SK-N-SH treated with all-trans-retinoic acid at 6 μM for 48 hours (cell line): ENCODE measurements around the gene KIAA1671.

Experiments used
- ATAC-seq: fragments of 200-7000 bp; cut with Tn5 transposase; 3 replicates; pipeline ENCODE4 v1.9.1; 2020; ENCODE audit warnings: mild to moderate bottlenecking, moderate library complexity
- ARNTL ChIP-seq: fragments of 450-650 bp; formaldehyde crosslinking; IDR thresholded peaks from 2 replicates; pipeline ENCODE4 v1.5.0; 2020; ENCODE audit warnings: low read depth, mild to moderate bottlenecking, moderate library complexity, borderline replicate concordance
- BACH2 ChIP-seq: fragments of 250-450 bp; sonication (Bioruptor Pico); IDR thresholded peaks from 2 replicates; pipeline ENCODE4 v1.9.0; 2021; ENCODE audit warnings: mild to moderate bottlenecking, borderline replicate concordance
- CSDC2 ChIP-seq: fragments of 250-450 bp; sonication (Bioruptor Pico); IDR thresholded peaks from 2 replicates; pipeline ENCODE4 v1.5.0; 2020; ENCODE audit warnings: mild to moderate bottlenecking, moderate library complexity
- ESRRG ChIP-seq: fragments of 250-450 bp; sonication (Bioruptor Pico); IDR thresholded peaks from 2 replicates; pipeline ENCODE4 v1.6.1; 2021; ENCODE audit warnings: mild to moderate bottlenecking
- GLIS3 ChIP-seq: fragments of 250-450 bp; sonication (Bioruptor Pico); IDR thresholded peaks from 2 replicates; pipeline ENCODE4 v1.5.0; 2020; ENCODE audit warnings: mild to moderate bottlenecking, moderate library complexity
- ISL1 ChIP-seq: fragments of 250-450 bp; sonication (Bioruptor Pico); IDR thresholded peaks from 2 replicates; pipeline ENCODE4 v2.1.2; 2022; ENCODE audit warnings: mild to moderate bottlenecking, moderate library complexity
- OSR1 ChIP-seq: fragments of 250-450 bp; sonication (Bioruptor Pico); IDR thresholded peaks from 2 replicates; pipeline ENCODE4 v1.8.0; 2022; ENCODE audit warnings: moderate library complexity, mild to moderate bottlenecking, inconsistent platforms
- PPARA ChIP-seq: fragments of 250-450 bp; sonication (Bioruptor Pico); IDR thresholded peaks from 2 replicates; pipeline ENCODE4 v1.5.0; 2020; ENCODE audit warnings: mild to moderate bottlenecking, borderline replicate concordance
- RARB ChIP-seq: fragments of 250-450 bp; sonication (Bioruptor Pico); IDR thresholded peaks from 2 replicates; pipeline ENCODE4 v1.8.0; 2021; ENCODE audit warnings: mild to moderate bottlenecking, moderate library complexity
- SNAI2 ChIP-seq: fragments of 250-450 bp; sonication (Bioruptor Pico); IDR thresholded peaks from 2 replicates; pipeline ENCODE4 v1.5.0; 2020; ENCODE audit warnings: mild to moderate bottlenecking, moderate library complexity
- TCF4 ChIP-seq: fragments of 250-450 bp; sonication (Bioruptor Pico); IDR thresholded peaks from 2 replicates; pipeline ENCODE4 v1.8.0; 2021; ENCODE audit warnings: mild to moderate bottlenecking, moderate library complexity, borderline replicate concordance
- TOX ChIP-seq: fragments of 250-450 bp; sonication (Bioruptor Pico); IDR thresholded peaks from 2 replicates; pipeline ENCODE4 v1.8.0; 2021; ENCODE audit warnings: mild to moderate bottlenecking, moderate library complexity, borderline replicate concordance
- ZFP3 ChIP-seq: fragments of 250-450 bp; sonication (Bioruptor Pico); IDR thresholded peaks from 2 replicates; pipeline ENCODE4 v1.5.0; 2020; ENCODE audit warnings: mild to moderate bottlenecking, moderate library complexity
- ZNF565 ChIP-seq: fragments of 450-650 bp; formaldehyde crosslinking; conservative IDR thresholded peaks from 2 replicates; pipeline ENCODE4 v1.5.0; 2020; ENCODE audit warnings: low read depth, mild to moderate bottlenecking, moderate library complexity
- ZNF70 ChIP-seq: fragments of 450-650 bp; formaldehyde crosslinking; IDR thresholded peaks from 2 replicates; pipeline ENCODE4 v1.5.0; 2020; ENCODE audit warnings: mild to moderate bottlenecking, moderate library complexity
- TF ChIP-seq, protein P1 (sequence below): fragments of 250-450 bp; sonication (Bioruptor Pico); IDR thresholded peaks from 2 replicates; pipeline ENCODE4 v1.5.1; 2020; ENCODE audit warnings: low read depth, mild to moderate bottlenecking, moderate library complexity
- TF ChIP-seq, protein P2 (sequence below): fragments of 250-450 bp; sonication (Bioruptor Pico); IDR thresholded peaks from 2 replicates; pipeline ENCODE4 v1.8.0; 2020; ENCODE audit warnings: mild to moderate bottlenecking, moderate library complexity, borderline replicate concordance
- TF ChIP-seq, protein P3 (sequence below): fragments of 250-450 bp; sonication (Bioruptor Pico); IDR thresholded peaks from 2 replicates; pipeline ENCODE4 v1.5.0; 2020; ENCODE audit warnings: mild to moderate bottlenecking, moderate library complexity
- TF ChIP-seq, protein P4 (sequence below): fragments of 250-450 bp; sonication (Bioruptor Pico); IDR thresholded peaks from 2 replicates; pipeline ENCODE4 v1.8.0; 2021; ENCODE audit warnings: low read depth, mild to moderate bottlenecking, moderate library complexity, borderline replicate concordance
- TF ChIP-seq, protein P5 (sequence below): fragments of 250-450 bp; sonication (Bioruptor Pico); IDR thresholded peaks from 2 replicates; pipeline ENCODE4 v1.5.1; 2021; ENCODE audit warnings: mild to moderate bottlenecking, moderate library complexity

The KIAA1671 gene

DNA sequence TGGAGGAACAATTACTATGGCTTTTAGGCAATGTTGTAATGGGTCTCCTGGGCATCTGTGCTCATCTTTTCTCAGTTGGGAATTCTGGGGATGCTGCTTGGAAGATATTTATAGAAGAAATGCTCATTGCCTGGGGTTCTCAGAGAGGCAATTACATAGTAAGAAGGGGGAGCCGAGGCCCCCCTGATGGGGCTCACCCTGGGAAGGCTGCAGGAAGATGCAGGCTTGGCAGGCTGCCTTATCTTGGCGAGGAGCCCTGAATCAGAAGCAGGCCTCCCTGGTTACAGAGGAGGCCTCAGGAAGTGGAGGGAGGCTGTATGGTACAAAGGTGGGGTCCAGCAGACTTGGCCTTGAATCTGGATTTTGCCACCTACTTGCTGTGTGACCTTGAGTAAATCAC is 186.5 kb downstream of the KIAA1671 start:
- TF ChIP-seq CSDC2 (CRISPR knock-in tag) (no peak), ISL1 (CRISPR knock-in tag) (0 out of 2 replicates have a peak, but pooled peaks have one; percentile 7)
- TF ChIP-seq, all 23 proteins: peak for 1

DNA sequence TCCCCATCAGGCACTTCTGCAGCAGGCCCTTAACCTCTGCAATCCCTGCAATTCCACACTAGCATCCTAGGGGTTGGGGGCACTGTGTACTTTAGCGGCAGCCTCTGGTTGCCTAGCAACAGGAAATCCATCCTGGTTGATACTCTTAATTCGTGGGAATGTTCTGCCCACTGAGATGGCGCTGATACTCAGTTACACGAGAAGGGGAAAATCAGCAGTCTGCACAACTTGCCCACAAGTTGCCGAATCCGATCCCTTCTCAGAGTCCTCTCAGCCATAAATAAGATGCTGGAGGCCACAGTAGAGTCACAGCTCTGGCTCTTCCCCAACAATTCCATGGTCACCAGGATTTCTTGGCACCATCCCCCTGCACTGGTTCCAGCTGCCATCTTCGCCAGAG is 189.6 kb downstream of the KIAA1671 start:
- ATAC-seq, result no peak
- TF ChIP-seq, protein P1, sequence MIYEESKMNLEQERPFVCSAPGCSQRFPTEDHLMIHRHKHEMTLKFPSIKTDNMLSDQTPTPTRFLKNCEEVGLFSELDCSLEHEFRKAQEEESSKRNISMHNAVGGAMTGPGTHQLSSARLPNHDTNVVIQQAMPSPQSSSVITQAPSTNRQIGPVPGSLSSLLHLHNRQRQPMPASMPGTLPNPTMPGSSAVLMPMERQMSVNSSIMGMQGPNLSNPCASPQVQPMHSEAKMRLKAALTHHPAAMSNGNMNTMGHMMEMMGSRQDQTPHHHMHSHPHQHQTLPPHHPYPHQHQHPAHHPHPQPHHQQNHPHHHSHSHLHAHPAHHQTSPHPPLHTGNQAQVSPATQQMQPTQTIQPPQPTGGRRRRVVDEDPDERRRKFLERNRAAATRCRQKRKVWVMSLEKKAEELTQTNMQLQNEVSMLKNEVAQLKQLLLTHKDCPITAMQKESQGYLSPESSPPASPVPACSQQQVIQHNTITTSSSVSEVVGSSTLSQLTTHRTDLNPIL (CRISPR knock-in tag), result no peak
- TF ChIP-seq TOX (CRISPR knock-in tag) (no peak), CSDC2 (CRISPR knock-in tag) (no peak), ZNF70 (CRISPR knock-in tag) (no peak), BACH2 (CRISPR knock-in tag) (no peak), ZFP3 (CRISPR knock-in tag) (no peak), ESRRG (CRISPR knock-in tag) (no peak), ZNF565 (CRISPR knock-in tag) (no peak), ISL1 (CRISPR knock-in tag) (no peak), PPARA (no peak), ARNTL (CRISPR knock-in tag) (no peak), GLIS3 (CRISPR knock-in tag) (no peak), TCF4 (CRISPR knock-in tag) (no peak), OSR1 (CRISPR knock-in tag) (no peak), SNAI2 (CRISPR knock-in tag) (no peak)
- TF ChIP-seq, protein P2, sequence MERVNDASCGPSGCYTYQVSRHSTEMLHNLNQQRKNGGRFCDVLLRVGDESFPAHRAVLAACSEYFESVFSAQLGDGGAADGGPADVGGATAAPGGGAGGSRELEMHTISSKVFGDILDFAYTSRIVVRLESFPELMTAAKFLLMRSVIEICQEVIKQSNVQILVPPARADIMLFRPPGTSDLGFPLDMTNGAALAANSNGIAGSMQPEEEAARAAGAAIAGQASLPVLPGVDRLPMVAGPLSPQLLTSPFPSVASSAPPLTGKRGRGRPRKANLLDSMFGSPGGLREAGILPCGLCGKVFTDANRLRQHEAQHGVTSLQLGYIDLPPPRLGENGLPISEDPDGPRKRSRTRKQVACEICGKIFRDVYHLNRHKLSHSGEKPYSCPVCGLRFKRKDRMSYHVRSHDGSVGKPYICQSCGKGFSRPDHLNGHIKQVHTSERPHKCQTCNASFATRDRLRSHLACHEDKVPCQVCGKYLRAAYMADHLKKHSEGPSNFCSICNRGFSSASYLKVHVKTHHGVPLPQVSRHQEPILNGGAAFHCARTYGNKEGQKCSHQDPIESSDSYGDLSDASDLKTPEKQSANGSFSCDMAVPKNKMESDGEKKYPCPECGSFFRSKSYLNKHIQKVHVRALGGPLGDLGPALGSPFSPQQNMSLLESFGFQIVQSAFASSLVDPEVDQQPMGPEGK, result no peak
- TF ChIP-seq, protein P3, sequence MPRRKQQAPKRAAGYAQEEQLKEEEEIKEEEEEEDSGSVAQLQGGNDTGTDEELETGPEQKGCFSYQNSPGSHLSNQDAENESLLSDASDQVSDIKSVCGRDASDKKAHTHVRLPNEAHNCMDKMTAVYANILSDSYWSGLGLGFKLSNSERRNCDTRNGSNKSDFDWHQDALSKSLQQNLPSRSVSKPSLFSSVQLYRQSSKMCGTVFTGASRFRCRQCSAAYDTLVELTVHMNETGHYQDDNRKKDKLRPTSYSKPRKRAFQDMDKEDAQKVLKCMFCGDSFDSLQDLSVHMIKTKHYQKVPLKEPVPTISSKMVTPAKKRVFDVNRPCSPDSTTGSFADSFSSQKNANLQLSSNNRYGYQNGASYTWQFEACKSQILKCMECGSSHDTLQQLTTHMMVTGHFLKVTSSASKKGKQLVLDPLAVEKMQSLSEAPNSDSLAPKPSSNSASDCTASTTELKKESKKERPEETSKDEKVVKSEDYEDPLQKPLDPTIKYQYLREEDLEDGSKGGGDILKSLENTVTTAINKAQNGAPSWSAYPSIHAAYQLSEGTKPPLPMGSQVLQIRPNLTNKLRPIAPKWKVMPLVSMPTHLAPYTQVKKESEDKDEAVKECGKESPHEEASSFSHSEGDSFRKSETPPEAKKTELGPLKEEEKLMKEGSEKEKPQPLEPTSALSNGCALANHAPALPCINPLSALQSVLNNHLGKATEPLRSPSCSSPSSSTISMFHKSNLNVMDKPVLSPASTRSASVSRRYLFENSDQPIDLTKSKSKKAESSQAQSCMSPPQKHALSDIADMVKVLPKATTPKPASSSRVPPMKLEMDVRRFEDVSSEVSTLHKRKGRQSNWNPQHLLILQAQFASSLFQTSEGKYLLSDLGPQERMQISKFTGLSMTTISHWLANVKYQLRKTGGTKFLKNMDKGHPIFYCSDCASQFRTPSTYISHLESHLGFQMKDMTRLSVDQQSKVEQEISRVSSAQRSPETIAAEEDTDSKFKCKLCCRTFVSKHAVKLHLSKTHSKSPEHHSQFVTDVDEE (CRISPR knock-in tag), result no peak
- TF ChIP-seq, protein P4, sequence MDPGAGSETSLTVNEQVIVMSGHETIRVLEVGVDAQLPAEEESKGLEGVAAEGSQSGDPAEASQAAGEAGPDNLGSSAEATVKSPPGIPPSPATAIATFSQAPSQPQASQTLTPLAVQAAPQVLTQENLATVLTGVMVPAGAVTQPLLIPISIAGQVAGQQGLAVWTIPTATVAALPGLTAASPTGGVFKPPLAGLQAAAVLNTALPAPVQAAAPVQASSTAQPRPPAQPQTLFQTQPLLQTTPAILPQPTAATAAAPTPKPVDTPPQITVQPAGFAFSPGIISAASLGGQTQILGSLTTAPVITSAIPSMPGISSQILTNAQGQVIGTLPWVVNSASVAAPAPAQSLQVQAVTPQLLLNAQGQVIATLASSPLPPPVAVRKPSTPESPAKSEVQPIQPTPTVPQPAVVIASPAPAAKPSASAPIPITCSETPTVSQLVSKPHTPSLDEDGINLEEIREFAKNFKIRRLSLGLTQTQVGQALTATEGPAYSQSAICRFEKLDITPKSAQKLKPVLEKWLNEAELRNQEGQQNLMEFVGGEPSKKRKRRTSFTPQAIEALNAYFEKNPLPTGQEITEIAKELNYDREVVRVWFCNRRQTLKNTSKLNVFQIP (CRISPR knock-in tag), result no peak
- TF ChIP-seq, protein P5, sequence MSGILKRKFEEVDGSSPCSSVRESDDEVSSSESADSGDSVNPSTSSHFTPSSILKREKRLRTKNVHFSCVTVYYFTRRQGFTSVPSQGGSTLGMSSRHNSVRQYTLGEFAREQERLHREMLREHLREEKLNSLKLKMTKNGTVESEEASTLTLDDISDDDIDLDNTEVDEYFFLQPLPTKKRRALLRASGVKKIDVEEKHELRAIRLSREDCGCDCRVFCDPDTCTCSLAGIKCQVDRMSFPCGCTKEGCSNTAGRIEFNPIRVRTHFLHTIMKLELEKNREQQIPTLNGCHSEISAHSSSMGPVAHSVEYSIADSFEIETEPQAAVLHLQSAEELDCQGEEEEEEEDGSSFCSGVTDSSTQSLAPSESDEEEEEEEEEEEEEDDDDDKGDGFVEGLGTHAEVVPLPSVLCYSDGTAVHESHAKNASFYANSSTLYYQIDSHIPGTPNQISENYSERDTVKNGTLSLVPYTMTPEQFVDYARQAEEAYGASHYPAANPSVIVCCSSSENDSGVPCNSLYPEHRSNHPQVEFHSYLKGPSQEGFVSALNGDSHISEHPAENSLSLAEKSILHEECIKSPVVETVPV (CRISPR knock-in tag), result no peak

More for the DNA sequence above, 186.5 kb downstream of the KIAA1671 start:
- ATAC-seq, result peak; percentile 74

DNA sequence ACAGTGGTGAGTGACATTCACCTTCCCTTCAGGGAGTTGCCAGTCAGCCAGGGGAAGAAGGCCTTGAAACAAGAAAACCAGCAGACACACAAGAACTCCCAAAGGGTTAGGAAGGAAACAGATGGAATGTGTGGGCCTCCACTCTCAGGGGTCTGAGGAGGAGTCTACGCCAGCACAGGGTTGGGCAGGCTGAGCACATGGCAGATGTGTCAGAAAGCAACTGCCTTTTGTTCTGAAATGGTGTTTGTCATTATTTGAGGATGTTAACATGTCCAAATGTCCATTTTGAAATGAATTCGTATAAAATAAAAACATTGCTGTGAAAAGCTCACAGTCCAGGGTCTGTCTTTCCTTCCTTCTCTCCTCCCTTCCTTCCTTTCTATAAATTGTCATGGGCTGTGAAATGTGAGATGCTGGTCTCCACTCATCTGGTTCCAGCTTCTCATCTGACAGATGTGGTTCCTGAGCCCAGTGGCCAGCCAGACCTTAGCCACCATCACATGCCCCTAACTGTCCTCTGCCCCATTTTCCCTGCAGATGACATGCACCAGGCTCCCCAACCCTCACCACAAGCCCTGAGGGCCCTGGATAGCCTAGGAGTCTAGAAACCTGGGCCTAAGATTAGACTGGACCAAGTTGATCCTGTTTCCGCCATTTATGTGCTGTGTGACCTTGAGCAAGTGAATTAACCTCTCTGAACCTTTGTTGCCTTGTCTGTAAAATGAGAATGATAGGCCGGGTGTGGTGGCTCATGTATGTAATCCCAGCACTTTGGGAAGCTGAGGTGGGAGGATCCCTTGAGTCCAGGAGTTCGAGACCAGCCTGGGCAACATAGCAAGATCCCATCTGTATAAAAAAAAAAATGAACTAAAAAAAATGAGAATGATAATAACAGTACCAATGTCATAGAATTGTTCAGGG is 190.9 kb downstream of the KIAA1671 start:
- no peak for TF ChIP-seq BACH2 (CRISPR knock-in tag)
- TF ChIP-seq CSDC2 (CRISPR knock-in tag), result no peak
- no peak for TF ChIP-seq PPARA
- no peak for TF ChIP-seq ARNTL (CRISPR knock-in tag)
- TF ChIP-seq, protein P5 (CRISPR knock-in tag), result no peak
- no peak for TF ChIP-seq RARB (CRISPR knock-in tag)
- no peak for TF ChIP-seq ZNF70 (CRISPR knock-in tag)
- no peak for TF ChIP-seq ESRRG (CRISPR knock-in tag)
- TF ChIP-seq TCF4 (CRISPR knock-in tag), result no peak
- no peak for TF ChIP-seq OSR1 (CRISPR knock-in tag)
- TF ChIP-seq, protein P4 (CRISPR knock-in tag), result no peak
- no peak for TF ChIP-seq ZNF565 (CRISPR knock-in tag)
- TF ChIP-seq, protein P2, result no peak
- TF ChIP-seq ZFP3 (CRISPR knock-in tag), result no peak
- no peak for ATAC-seq
